Activated T-helper 2 cell treated with anti-CD3 and anti-CD28 coated beads, Interferon-gamma antibody, Interleukin-2, Interleukin-4, amounts not matched to agents 10 μg/mL and 5 μg/mL and 100 μg/mL, durations not matched to agents 14 hours and 24 hours and 36 hours (primary cell): ENCODE data around the gene CAMK2A. TPM values are rescaled to one million over a fixed set of nuclear protein-coding genes. Genes with fewer than 3 reads are reported as not detected.
"Not testable (repeated sequence)": the region's sequence is repeated elsewhere in the genome, so short reads cannot be mapped to it uniquely, and the experiment has no call there.

Experiments
- DNase-seq: peaks from one replicate; pipeline ENCODE4 v3.0.0; 2021; ENCODE audit warnings: low spot score
- H3K27ac Mint-ChIP-seq: one replicate; pipeline ENCODE4 v1.8.0; 2021; ENCODE audit warnings: mixed read lengths
- H3K27me3 Mint-ChIP-seq: one replicate; pipeline ENCODE4 v1.8.0; 2021; ENCODE audit warnings: low read depth, mixed read lengths
- H3K36me3 Mint-ChIP-seq: one replicate; pipeline ENCODE4 v1.8.0; 2021; ENCODE audit warnings: low read depth, mixed read lengths
- H3K4me1 Mint-ChIP-seq: one replicate; pipeline ENCODE4 v1.8.0; 2021; ENCODE audit warnings: low read depth, mixed read lengths
- H3K4me3 Mint-ChIP-seq: one replicate; pipeline ENCODE4 v1.8.0; 2021; ENCODE audit warnings: low read depth, mild to moderate bottlenecking, moderate library complexity, mixed read lengths
- H3K9me3 Mint-ChIP-seq: one replicate; pipeline ENCODE4 v1.8.0; 2021; ENCODE audit warnings: mixed read lengths
- intact Hi-C: fragments of 100-400 bp; cut with micrococcal nuclease; formaldehyde crosslinking; loops from one replicate; pipeline ENCODE4 v1.15.1; 2023
- total RNA-seq: library from RNA; stranded (reverse); gene quantifications from 2 replicates; pipeline ENCODE4 v1.2.3, GENCODE V29; 2022

CAMK2A gene
- total RNA-seq, 1 donor from 2014 or later = not detected

- Mint-ChIP-seq H3K9me3 (no peaks in the 10 kb centered on the region), H3K27ac (no peak overlapping the region), H3K36me3 (no peaks in the 10 kb centered on the region), H3K4me3 (no peak overlapping the region), H3K27me3 (no peaks in the 10 kb centered on the region), H3K4me1 (no peaks in the 10 kb centered on the region)
- intact Hi-C loops = no loop called here
- no peak for DNase-seq
These were observed 50.9 kb downstream of the CAMK2A start for GRCh38 chr5:150238646-150239045.

GRCh38 chr5:150236981-150237754 is 52.4 kb downstream of the CAMK2A start:
- intact Hi-C loops = no loop called here
- no peak for DNase-seq
- Mint-ChIP-seq H3K27ac (no peak overlapping the region), H3K9me3 (no peaks in the 10 kb centered on the region), H3K4me3 (no peak overlapping the region), H3K36me3 (no peaks in the 10 kb centered on the region), H3K27me3 (no peaks in the 10 kb centered on the region), H3K4me1 (no peaks in the 10 kb centered on the region)

GRCh38 chr5:150236313-150236712 is 53.3 kb downstream of the CAMK2A start:
- Mint-ChIP-seq H3K9me3 (no peaks in the 10 kb centered on the region), H3K4me3 (no peak overlapping the region), H3K4me1 (no peaks in the 10 kb centered on the region), H3K36me3 (no peaks in the 10 kb centered on the region), H3K27me3 (no peaks in the 10 kb centered on the region), H3K27ac (no peak overlapping the region)
- intact Hi-C loops = no loop called here
- no peak for DNase-seq

GRCh38 chr5:150235500-150235854 is 54.1 kb downstream of the CAMK2A start:
- Mint-ChIP-seq H3K4me1 (no peaks in the 10 kb centered on the region), H3K36me3 (no peaks in the 10 kb centered on the region), H3K9me3 (no peaks in the 10 kb centered on the region), H3K27me3 (no peaks in the 10 kb centered on the region), H3K4me3 (no peak overlapping the region), H3K27ac (no peak overlapping the region)
- no peak for DNase-seq
- intact Hi-C loops = no loop called here

- H3K36me3 Mint-ChIP-seq = no peaks in the 10 kb centered on the region
- no peaks in the 10 kb centered on the region for H3K27me3 Mint-ChIP-seq
- H3K4me1 Mint-ChIP-seq = no peaks in the 10 kb centered on the region
- H3K9me3 Mint-ChIP-seq = no peaks in the 10 kb centered on the region
- H3K27ac Mint-ChIP-seq = no peak overlapping the region
- no peak overlapping the region for H3K4me3 Mint-ChIP-seq
- intact Hi-C loops = no loop called here
- no peak for DNase-seq
These were observed 54.7 kb downstream of the CAMK2A start for GRCh38 chr5:150234576-150235499.

GRCh38 chr5:150233706-150234105 is 55.9 kb downstream of the CAMK2A start:
- H3K27me3 Mint-ChIP-seq, H3K9me3 Mint-ChIP-seq, intact Hi-C loops, DNase-seq, H3K4me3 Mint-ChIP-seq, H3K27ac Mint-ChIP-seq, H3K36me3 Mint-ChIP-seq, H3K4me1 Mint-ChIP-seq: not testable (repeated sequence)

GRCh38 chr5:150230842-150231241 is 58.7 kb downstream of the CAMK2A start:
- Mint-ChIP-seq H3K9me3 (no peaks in the 10 kb centered on the region), H3K4me1 (no peaks in the 10 kb centered on the region), H3K27me3 (no peaks in the 10 kb centered on the region), H3K36me3 (no peaks in the 10 kb centered on the region), H3K27ac (no peak overlapping the region), H3K4me3 (no peak overlapping the region)
- no peak for DNase-seq
- intact Hi-C loops = no loop called here

GRCh38 chr5:150229571-150229970 is 60.0 kb downstream of the CAMK2A start:
- H3K27me3 Mint-ChIP-seq = no peaks in the 10 kb centered on the region
- H3K4me1 Mint-ChIP-seq = no peaks in the 10 kb centered on the region
- intact Hi-C loops = no loop called here
- H3K4me3 Mint-ChIP-seq = no peak overlapping the region
- H3K27ac Mint-ChIP-seq = no peak overlapping the region
- no peak for DNase-seq
- no peaks in the 10 kb centered on the region for H3K9me3 Mint-ChIP-seq
- no peaks in the 10 kb centered on the region for H3K36me3 Mint-ChIP-seq

GRCh38 chr5:150227606-150228273 is 61.8 kb downstream of the CAMK2A start:
- Mint-ChIP-seq H3K9me3 (no peaks in the 10 kb centered on the region), H3K27ac (no peak overlapping the region), H3K4me1 (no peaks in the 10 kb centered on the region), H3K4me3 (no peak overlapping the region), H3K36me3 (no peaks in the 10 kb centered on the region), H3K27me3 (no peaks in the 10 kb centered on the region)
- no peak for DNase-seq
- intact Hi-C loops = no loop called here

GRCh38 chr5:150227036-150227435 is 62.5 kb downstream of the CAMK2A start:
- no peaks in the 10 kb centered on the region for H3K27me3 Mint-ChIP-seq
- no peaks in the 10 kb centered on the region for H3K4me1 Mint-ChIP-seq

GRCh38 chr5:150224483-150225027 is 65.0 kb downstream of the CAMK2A start:
- Mint-ChIP-seq H3K4me1 (no peaks in the 10 kb centered on the region), H3K27ac (no peak overlapping the region), H3K27me3 (no peaks in the 10 kb centered on the region), H3K9me3 (no peaks in the 10 kb centered on the region), H3K4me3 (no peak overlapping the region), H3K36me3 (no peaks in the 10 kb centered on the region)
- no peak for DNase-seq
- intact Hi-C loops = no loop called here

More at GRCh38 chr5:150227036-150227435, 62.5 kb downstream of the CAMK2A start:
- DNase-seq = no peak
- intact Hi-C loops = no loop called here
- no peaks in the 10 kb centered on the region for H3K9me3 Mint-ChIP-seq
- H3K4me3 Mint-ChIP-seq = no peak overlapping the region
- no peaks in the 10 kb centered on the region for H3K36me3 Mint-ChIP-seq
- H3K27ac Mint-ChIP-seq = no peak overlapping the region

- H3K4me3 Mint-ChIP-seq = no peak overlapping the region
- H3K36me3 Mint-ChIP-seq = no peaks in the 10 kb centered on the region
- no peaks in the 10 kb centered on the region for H3K27me3 Mint-ChIP-seq
- no peaks in the 10 kb centered on the region for H3K4me1 Mint-ChIP-seq
- H3K27ac Mint-ChIP-seq = no peak overlapping the region
- DNase-seq = no peak
- H3K9me3 Mint-ChIP-seq = no peaks in the 10 kb centered on the region
- intact Hi-C loops = no loop called here
These were observed 66.1 kb downstream of the CAMK2A start for GRCh38 chr5:150223474-150223873.
